GM19372 (cell line): ENCODE data around the gene NHLRC1.
A peak's percentile ranks its signal among the peaks of the same experiment; 100 is the strongest.
"Not testable (repeated sequence)": the region's sequence is repeated elsewhere in the genome, so short reads cannot be mapped to it uniquely, and the experiment has no call there.

Experiments used
- ATAC-seq: cut with Tn5 transposase; IDR thresholded peaks from one replicate; pipeline ENCODE4 v1.9.1; 2021; ENCODE audit warnings: mild to moderate bottlenecking, low read depth, moderate library complexity; ENCODE audit not compliant: unreplicated experiment

The NHLRC1 gene

DNA sequence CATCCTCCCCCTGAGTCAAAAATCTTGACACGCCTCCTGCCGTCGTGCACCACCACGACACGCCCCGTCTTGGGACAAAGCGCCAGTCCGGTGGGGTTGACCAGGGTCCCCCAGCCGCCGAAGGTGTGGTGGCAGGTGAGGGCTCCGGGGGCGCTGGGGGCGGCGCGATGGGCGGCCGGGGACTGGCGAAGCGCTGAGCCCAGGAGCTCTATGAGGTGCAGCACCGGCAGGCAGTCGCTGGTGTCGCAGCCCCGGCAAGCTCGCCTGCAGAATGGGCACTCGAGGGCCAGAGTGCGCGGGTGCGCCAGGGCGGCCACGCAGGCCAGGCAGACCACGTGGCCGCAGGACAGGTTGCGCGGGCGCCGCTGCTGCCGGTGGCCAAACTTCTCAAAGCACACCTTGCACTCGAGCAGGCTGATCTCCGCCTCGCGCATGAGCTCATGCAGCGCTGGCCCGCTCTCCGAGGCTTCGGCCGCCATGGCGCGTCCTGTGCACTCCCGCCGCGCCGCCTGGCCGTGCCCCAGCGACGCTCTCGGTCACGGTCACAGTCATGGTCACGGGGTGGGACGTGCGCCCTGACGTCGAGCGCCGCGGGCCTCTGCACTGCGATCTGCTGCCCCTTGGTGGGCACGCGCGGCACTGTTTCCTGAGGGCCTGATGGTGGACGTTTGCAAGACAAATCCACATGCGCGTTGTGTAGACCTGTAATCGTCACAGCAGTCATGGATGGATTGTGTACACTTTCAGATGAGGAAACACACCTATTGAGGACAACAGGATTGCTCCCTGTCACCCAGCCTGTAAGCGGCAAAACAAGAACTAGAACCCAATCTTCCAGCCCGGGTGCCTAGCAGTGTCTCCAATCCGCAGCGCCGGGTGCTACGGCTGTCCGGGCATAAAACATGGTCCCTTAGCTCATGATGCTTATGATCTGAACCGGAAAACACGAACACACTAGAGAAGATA, at the start of gene NHLRC1:
Gene NHLRC1, minus strand, starts transcription at position 550 of the 966 bp plus-strand sequence. Its CDS starts 71 bp downstream, at position 479.
- peak; percentile 96 for ATAC-seq

DNA sequence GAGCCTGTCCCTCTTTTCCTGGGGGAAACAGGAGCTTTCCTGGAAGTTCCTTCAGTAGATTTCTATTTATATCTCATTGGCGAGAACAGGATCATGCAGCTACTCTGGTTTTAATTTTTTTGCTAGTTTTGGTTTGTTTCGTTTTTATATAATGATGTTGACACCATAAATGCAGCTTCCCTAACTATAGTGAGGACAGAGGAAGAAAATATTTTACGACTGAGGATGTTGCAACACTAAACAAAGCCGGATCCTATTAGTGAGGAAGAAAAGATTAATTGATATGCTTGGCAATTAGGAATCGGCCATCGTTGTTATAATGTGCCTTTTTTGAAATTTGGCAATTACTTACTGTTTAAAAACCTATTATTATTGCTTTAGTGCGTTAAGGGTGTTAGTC, 49.4 kb upstream of the NHLRC1 start:
- no peak for ATAC-seq

DNA sequence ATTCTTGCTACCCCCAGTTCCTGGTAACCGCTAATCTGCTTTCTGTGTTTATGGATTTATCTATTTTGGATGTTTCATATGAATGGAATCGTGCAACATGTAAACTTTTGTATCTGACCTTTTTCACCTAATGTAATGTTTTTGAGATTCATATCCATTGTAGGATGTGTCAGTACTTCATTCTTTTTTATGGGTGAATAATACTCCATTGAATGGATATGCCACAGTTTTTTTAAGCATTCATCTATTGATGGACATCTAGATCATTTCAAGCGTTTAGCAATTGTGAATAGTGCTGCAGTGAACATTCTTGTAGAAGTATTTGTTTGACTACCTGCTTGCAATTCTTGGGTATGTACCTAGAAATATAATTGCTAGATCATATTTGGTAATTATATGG, 45.8 kb upstream of the NHLRC1 start:
- no peak for ATAC-seq

DNA sequence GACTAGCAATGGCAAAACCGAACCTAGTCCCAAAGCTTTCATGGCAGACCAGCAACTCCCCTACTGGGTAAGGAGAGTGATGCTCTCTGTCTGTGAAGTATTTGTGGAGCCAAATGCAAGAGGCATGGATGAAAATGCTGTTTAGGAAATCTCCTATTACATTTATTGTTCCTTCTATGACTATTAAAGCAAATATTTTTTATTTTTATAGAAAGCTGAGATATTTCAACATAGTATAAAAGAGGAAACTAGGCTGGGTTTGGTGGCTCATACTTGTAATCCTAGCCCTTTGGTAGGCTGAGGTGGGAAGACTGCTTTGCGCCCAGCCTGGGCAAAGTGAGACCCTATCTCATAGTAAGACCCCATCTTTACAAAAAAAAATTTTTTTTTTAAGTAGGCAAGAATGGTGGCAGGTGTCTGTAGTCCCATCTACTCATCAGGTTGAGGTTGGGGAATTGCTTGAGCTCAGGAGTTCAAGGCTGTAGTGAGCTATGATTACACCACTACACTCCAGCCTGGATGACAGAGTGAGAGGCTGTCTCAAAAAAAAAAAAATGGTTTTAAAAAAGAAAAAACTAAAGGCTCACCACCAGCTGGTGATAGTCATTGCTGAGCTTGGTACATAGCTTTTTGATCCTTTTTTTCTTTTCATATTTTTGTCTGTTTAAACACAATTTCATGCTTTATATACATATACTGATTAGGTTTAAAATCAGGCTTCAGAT, 44.0 kb upstream of the NHLRC1 start:
- no peak for ATAC-seq

DNA sequence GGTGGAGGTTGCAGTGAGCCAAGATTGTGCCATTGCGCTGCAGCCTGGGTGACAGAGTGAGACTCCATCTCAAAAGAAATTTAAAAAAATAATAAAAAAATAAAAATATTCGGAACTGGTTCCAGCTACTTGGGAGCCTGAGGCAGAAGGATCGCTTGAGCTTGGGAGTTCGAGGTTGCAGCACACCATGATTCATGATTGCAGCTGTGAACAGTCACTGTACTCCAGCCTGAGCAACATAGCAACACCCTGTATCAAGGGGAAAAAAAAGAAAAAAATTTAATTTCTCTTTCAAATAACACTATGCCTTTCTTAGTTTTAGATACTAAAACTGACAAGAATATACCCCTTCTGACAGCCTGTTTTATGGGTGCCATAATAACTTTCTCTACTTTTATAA, 43.3 kb upstream of the NHLRC1 start:
- ATAC-seq = no peak

DNA sequence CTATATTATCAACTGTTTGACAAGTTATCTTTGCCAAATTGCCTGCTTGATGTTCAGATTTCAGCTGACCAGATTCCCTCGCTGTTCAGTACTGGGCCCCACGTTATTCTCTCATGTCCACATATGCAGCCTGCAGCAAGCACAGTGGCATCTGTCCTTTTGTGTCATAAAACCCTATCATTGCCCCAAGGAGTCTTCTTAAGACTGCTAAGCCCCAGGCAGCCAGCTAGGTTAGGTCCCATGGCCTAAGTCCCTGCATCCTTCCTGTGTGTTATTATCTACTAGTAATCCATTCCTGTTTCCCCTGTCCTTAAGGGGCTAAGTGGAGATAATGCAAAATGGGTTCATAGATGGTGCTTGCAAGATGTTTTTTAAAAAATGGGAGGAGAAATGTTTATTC, 39.9 kb upstream of the NHLRC1 start:
- ATAC-seq = no peak

DNA sequence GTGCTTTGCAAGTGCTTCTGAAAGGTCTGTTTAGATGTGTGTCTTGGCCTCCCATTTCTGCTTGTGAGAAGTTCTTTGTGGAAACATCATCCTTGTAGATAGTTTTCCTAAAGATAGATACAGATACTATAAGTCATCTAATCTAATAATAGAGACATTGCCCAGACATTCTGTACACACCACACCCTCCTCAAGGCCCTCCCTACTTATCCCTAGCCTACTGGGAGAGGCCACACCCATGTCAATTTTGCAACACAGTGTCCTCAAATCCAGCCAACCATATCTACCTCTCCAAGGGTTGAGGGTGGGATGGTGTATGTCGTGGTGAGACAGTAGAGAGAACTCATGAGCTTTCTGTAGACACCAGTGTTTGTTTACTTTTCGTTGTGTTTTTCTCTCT, 39.0 kb upstream of the NHLRC1 start:
- no peak for ATAC-seq

DNA sequence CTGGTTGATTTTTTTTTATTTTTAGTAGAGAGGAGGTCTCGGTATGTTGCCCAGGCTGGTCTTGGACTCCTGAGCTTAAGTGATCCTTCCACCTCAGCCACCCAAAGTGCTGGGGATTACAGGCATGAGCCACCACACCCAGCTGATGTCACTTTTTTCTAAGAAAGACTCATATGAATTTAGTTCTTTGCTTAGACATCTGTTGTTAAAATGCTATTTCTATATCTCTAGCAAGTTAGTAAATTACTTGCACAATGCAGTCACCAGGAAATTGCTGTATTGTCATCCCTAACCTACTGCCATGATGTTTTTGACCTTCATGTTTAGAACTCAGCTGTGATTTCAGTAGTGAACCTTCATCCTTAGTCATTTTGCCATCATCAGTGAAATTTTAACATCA, 38.4 kb upstream of the NHLRC1 start:
- ATAC-seq = no peak

DNA sequence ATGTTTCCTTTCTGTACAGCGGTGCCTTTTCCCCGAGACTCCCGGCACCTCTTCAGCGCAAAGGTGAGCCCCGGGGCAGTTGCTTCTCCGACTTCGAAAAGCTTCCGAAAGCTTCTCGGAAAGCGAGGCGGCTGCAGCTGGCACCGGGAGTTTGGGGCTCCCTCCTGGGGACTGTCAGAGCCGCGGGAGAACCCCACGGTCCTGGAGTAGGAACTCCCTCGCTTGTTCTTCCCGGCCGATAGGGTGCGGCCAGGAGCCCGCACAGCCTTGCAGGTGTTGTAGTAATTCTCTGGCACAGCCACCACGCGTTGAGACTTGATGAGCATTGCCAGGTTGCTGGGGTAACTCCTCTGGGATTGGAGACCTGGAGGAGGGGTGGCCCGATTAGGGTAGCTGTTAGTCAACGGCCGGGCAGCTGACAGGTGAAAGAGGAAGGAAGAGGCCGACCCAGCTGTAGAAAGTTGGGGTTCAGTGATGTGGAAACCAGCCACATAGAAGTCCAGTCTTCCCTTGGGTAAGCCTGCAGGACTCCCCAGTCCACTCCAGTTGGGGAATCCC, 33.5 kb upstream of the NHLRC1 start:
- peak; percentile 26 for ATAC-seq

DNA sequence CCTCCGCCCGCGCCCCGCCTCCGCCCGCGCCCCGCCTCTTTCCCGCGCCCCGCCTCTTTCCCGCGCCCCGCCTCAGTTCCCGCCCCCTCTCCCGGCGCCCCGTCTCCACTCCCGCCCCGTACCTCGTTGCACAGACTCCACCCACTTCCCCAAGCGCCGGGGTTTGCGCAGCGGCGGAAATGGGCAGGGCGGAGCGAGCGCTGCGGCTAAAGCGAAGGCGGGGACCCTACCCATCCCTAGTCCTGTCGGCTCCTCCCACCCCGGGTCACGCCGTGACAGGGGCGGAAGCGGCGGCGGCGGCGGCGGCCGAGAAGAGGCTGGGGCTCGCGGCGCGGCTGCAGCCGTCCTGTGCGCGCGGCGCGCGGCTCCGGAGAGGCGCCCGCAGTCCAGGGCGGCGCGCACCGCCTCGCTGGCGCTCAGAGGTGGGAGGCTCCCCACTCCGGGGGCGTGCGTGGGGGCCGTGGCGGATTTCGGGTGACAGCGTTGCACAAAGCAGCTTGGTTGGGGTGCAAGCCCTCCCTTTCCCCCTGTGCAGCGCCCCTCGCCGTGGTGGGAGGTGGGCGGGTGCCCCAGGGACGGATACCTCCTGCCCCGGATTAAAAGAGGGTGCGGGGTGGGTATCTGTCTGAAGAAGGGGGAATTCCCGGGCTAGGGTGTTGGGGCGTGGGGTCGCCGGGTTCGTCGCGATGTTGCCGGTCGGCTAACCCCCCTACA, 32.8 kb upstream of the NHLRC1 start, which contains the start of gene KDM1B:
Gene KDM1B, plus strand, starts transcription at position 273 of the 714 bp plus-strand sequence. CDS start 4,474 bp downstream, outside the sequence.
- ATAC-seq = peak; percentile 86

DNA sequence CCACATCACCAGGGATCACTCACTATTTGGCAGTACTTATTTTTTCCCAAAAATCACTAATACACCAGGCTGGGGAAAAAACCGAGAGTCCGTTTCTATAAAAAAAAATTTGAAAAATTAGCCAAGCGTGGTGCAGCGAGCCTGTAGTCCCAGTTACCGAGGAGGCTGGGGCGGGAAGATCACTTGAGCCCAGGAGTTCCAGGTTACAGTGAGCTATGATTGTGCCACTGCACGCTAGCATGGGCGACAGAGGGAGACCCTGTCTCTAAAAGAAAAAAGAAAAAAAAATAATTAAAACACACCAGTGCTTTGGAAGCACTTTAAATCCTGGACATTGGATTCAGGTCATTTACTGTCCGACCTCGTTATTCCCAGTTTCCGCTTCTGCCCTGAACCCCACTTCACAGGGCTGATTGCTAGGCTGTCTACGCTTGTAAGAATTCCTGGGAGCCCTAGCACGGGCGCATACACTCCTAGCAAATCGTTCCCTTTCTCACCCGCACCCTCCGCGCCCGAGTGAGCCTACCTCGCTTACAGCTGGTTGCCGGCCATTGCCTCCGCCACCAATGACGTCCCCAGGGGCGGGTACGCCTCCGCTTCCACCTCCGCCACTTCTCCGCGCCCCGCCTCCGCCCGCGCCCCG, 32.2 kb upstream of the NHLRC1 start, which contains the start of gene TPMT:
Gene TPMT, minus strand, starts transcription at position 571 of the 643 bp plus-strand sequence. CDS start 5,950 bp downstream, outside the sequence.
- peak; percentile 46 for ATAC-seq

DNA sequence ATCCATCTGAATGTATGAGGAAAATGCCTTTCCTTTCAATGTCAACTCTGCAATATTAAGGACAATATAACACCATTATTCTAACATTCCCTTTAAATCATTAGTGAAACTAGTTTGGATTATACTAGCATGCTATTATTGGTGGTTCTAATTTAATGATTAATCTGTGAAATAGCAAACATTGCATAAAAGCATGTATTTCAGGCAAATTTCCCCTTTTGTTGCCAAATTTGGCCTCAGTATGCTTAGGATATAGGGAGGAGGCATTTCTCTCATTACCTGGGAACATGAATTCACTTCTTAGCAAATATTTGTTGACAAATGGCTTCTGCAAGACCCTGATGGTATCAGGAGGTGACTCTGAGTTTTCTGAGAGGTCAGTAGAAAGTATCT, 30.8 kb upstream of the NHLRC1 start:
- no peak for ATAC-seq

DNA sequence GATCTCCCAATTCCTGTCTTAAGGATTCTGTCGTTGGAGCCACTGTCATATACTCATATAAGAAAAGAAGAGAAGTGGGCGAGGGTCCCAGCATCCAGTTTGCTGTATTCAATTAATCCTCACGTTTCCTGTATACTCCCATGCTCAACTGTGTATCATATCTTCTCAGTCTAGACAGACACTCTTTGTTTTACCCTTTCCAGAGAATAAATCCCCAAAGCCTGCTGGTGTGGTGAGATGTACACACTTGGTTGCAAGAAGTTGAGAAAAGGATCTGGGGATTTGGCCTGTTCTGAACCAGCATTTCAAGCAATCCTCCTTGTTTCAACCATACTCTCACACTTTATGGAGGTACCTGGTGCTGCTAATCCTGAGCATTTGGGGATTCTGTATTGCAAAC, 29.3 kb upstream of the NHLRC1 start:
- no peak for ATAC-seq

DNA sequence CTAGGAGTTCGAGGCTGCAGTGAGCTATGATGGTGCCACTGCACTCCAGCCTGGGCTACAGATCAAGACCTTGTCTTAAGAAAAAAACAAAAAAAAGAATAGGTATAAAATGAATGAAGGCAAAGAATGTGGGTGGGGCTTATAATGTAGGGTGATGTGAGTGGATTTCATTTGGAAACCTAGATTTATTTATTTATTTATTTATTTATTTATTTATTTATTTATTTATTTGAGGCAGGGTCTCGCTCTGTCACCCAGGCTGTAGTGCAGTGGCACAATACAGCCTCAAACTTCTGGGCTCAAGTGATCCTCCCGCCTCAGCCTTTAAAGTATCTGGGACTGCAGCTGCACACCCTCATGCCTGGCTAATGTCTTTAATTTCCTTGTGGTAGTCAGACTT, 28.9 kb upstream of the NHLRC1 start:
- not testable (repeated sequence) for ATAC-seq

DNA sequence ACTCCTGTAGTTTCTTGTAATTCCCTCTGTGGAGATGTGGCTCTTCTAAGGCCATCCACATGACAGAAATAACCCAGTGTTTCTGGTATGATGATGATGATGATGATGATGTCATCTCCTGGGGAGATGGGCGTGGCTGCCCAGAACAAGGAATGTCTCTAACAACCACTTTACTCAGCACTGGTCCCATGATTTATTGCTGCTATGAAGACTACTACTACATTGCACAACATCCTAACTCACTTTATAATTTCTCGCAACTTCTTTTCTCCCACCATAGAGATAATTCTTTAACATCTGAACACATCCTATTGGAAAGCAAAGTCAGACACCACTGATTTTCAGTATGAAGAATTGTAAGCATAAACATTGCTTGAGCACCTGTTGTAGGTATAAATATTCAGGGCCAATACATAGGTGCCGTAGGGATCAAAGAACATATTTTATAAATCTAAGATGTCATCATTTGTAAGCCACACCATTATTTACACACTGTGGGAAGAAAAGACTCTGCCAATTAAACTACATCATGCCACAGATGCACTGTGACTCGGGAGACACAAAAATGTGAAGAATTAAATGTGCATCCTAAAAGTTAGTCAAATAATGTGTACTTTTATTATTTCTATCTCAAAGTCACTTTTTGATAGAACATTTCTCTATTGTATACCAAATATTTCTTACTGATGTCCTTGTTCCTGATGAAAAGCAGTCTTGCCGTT, 26.0 kb upstream of the NHLRC1 start:
- ATAC-seq = no peak

DNA sequence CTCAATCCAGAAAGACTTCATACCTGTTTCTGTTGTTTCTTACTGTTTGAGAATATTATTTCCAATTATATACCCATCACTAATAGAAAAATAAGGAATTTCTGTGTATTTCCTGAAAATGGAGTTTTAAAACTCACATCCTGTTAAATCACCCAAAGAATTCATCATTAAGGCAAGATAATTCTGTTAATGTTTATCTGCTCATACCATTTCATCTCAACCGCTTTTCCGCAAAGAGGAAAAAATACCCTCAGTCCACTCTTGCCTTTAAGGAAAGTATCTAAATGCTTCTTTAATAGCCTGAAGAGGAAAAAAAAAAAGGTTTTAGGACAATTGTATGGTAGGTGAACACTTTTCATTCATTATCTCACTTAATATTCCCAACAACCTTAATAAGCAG, 25.1 kb upstream of the NHLRC1 start:
- no peak for ATAC-seq

DNA sequence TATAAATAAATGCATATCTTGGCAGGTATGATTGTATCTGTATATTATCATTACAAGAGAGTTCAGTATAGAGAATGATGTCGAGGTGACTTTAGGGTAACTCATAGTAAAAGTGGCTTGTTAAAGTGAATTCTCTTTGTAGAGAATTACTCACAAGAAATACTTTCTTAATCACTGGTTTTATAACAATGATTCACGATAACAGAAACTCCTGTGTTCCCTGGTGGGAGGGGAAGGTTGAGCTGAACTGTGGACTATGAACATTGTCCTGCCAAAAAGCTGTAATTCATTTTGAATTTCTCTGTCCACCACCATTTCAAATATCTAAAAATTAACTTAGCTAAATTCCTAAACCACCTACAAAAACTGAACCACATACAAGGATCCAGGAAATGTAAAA, 24.7 kb upstream of the NHLRC1 start:
- no peak for ATAC-seq

DNA sequence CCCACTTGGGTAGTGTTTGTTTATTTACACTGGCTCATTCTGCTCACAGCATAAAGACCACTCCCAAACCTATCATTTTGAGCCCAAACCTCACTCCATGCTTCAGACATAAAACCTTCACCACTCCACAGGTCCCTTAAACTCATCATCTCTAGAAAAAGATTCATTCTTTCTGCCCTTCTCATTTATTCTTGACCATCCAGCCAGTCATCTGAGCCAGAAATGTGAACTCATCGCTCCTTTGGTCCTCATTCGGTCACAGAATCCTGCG, 20.0 kb upstream of the NHLRC1 start:
- ATAC-seq = no peak

DNA sequence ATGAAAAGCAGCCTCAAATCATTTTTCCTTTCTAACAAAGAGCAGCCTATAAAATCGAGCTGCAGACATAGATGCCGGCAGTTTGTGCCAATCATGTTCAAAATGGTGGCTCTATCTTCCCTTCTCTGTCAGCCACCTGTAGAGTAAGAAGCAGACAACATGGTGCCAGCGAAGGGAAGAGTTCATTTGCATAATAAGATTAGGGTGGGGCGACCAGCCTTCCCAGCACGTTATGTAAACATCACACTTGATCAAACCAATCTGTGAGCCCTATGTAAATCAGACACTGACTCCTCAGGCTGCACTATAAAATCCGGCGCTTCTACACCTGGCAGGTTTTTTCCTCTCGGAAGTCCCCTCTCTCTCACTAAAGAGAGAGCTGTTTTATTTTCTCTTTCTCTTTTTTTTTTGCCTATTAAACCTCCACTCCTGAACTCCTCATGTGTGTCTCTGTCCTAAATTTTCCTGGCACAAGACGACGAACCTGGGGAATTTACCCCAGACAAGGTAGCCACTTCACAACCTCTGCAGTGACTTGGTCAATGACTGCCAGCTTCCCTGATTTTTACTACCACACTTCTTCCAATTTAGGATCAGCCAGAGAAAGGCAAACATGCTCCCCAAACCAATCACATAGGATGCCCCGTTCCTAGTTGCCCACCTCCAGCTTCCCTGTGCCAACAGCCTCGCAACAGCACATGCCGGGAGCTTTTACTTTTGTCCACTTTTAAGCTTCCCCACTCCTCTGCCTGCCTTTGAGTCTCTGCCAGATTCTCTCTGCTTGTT, 19.5 kb upstream of the NHLRC1 start:
- no peak for ATAC-seq
